Nephron (organoid): Measurements from ENCODE around the gene CACNA2D3.

Experiments used
- H3K27ac Mint-ChIP-seq, 3 experiments: 2 replicates each; pipeline ENCODE4 v1.8.0; 2020; ENCODE audit warnings: mixed read lengths in 3 of 3, mild to moderate bottlenecking in 2 of 3, moderate library complexity in 1 of 3
- H3K27me3 Mint-ChIP-seq: 2 replicates; pipeline ENCODE4 v1.8.0; 2021; ENCODE audit warnings: low read depth, mild to moderate bottlenecking, moderate library complexity, mixed read lengths
- H3K36me3 Mint-ChIP-seq: 2 replicates; pipeline ENCODE4 v1.8.0; 2020; ENCODE audit warnings: low read depth, mixed read lengths
- H3K4me1 Mint-ChIP-seq: 2 replicates; pipeline ENCODE4 v1.8.0; 2020; ENCODE audit warnings: mixed read lengths
- H3K4me3 Mint-ChIP-seq, 3 experiments: 2 replicates each; pipeline ENCODE4 v1.8.0; 2020; ENCODE audit warnings: mild to moderate bottlenecking in 3 of 3, mixed read lengths in 3 of 3, moderate library complexity in 2 of 3
- H3K9me3 Mint-ChIP-seq: 2 replicates; pipeline ENCODE4 v1.8.0; 2020; ENCODE audit warnings: mixed read lengths
- CTCF ChIP-seq, 3 experiments: fragments of 200-600 bp; sonication (generic); IDR thresholded peaks; one replicate each; pipeline ENCODE4 v1.5.0; 2021; ENCODE audit warnings: antibody characterized with exemption in 3 of 3; ENCODE audit not compliant: unreplicated experiment in 3 of 3

The CACNA2D3 gene

DNA sequence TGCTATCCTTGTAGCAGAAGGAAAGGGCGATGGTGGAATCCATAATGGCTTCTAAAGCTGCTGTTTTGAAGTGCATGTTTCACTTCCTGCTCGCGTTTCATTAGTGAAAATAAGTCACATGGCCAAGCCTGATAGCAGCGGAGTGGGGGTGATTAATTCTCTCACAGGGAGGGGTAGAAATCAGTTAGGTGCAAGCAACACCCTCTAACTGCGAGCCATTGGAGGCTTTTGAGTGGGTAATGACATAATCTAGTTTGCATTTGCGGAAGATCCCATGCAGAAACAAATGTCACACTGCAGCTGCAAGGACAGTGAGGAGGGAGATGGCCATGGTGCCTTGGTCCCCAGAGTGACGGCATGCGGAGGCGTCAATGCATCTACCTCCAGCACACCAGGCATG lies 41.1 kb downstream of the CACNA2D3 start:
- peaks cover 16% of the 10 kb centered on the region for H3K27me3 Mint-ChIP-seq
- no peak overlapping the region for H3K4me3 Mint-ChIP-seq
- H3K27ac Mint-ChIP-seq = no peak overlapping the region
- no peaks in the 10 kb centered on the region for H3K9me3 Mint-ChIP-seq
- no peaks in the 10 kb centered on the region for H3K4me1 Mint-ChIP-seq
- TF ChIP-seq CTCF (IDR thresholded peaks at IDR 0.05; ENCODE audit: unreplicated experiment in 3 of 3) = no peak
- no peaks in the 10 kb centered on the region for H3K36me3 Mint-ChIP-seq

- Mint-ChIP-seq H3K4me1 (no peaks in the 10 kb centered on the region), H3K36me3 (no peaks in the 10 kb centered on the region), H3K4me3 (no peak overlapping the region), H3K27me3 (peaks cover 16% of the 10 kb centered on the region), H3K27ac (no peak overlapping the region), H3K9me3 (no peaks in the 10 kb centered on the region)
- no peak for TF ChIP-seq CTCF (IDR thresholded peaks at IDR 0.05; ENCODE audit: unreplicated experiment in 3 of 3)
These were observed 42.0 kb downstream of the CACNA2D3 start for GRCh38 chr3:54164192-54164975.

- Mint-ChIP-seq H3K9me3 (no peaks in the 10 kb centered on the region), H3K36me3 (no peaks in the 10 kb centered on the region), H3K4me3 (no peak overlapping the region), H3K4me1 (no peaks in the 10 kb centered on the region), H3K27ac (no peak overlapping the region), H3K27me3 (peaks cover 16% of the 10 kb centered on the region)
- no peak for TF ChIP-seq CTCF (IDR thresholded peaks at IDR 0.05; ENCODE audit: unreplicated experiment in 3 of 3)
These were observed 43.5 kb downstream of the CACNA2D3 start for GRCh38 chr3:54165865-54166264.

DNA sequence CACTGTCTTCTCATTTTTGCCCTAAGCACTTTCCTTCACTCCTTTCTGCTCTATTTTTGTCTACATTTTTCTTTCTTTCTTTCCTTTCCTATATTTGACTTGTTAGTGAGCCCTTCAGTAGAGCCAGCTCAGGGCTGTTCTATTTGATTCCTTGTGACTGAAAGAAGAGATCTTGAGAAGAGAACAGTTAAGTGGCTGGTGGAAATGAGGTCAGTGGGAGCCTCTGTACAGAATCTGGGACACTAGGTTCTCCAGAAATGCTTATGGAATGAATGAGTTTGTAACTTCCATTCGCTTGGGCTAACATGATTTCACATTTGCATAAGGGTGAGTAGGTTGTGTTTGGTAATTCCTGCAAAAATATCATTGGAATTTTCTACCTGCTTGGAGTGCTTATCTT lies 45.6 kb downstream of the CACNA2D3 start:
- TF ChIP-seq CTCF (IDR thresholded peaks at IDR 0.05; ENCODE audit: unreplicated experiment in 3 of 3) = no peak
- Mint-ChIP-seq H3K36me3 (no peaks in the 10 kb centered on the region), H3K4me1 (no peaks in the 10 kb centered on the region), H3K27ac (no peak overlapping the region), H3K4me3 (no peak overlapping the region), H3K27me3 (peaks cover 14% of the 10 kb centered on the region), H3K9me3 (no peaks in the 10 kb centered on the region)

DNA sequence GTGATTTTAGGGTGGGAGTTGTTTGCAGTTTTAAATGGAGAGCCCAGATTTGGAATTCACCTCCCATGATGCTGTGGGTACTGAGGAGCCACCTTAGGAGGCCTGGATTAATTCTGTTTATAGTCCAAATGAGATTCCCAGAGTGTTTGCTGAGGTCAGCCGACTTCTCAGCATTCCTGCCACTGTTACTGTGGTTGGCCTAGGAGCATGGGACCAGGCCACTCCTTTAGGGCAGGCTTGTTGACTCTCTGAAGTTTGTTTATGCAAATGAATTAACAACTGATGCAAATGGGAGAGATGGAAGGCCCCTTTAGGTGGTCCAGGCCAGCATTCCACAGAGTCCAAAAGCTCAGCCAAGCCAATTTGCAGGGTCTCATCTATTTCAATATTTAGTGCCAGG lies 46.1 kb downstream of the CACNA2D3 start:
- Mint-ChIP-seq H3K27me3 (peaks cover 14% of the 10 kb centered on the region), H3K27ac (no peak overlapping the region), H3K9me3 (no peaks in the 10 kb centered on the region), H3K36me3 (no peaks in the 10 kb centered on the region), H3K4me3 (no peak overlapping the region), H3K4me1 (no peaks in the 10 kb centered on the region)
- no peak for TF ChIP-seq CTCF (IDR thresholded peaks at IDR 0.05; ENCODE audit: unreplicated experiment in 3 of 3)

- Mint-ChIP-seq H3K9me3 (no peaks in the 10 kb centered on the region), H3K4me1 (no peaks in the 10 kb centered on the region), H3K27me3 (peaks cover 18% of the 10 kb centered on the region), H3K36me3 (no peaks in the 10 kb centered on the region), H3K4me3 (no peak overlapping the region), H3K27ac (no peak overlapping the region)
- no peak for TF ChIP-seq CTCF (IDR thresholded peaks at IDR 0.05; ENCODE audit: unreplicated experiment in 3 of 3)
These were observed 47.2 kb downstream of the CACNA2D3 start for GRCh38 chr3:54169524-54169923.
